Measurements from ENCODE around the gene RXRA.

Gene RXRA

DNA sequence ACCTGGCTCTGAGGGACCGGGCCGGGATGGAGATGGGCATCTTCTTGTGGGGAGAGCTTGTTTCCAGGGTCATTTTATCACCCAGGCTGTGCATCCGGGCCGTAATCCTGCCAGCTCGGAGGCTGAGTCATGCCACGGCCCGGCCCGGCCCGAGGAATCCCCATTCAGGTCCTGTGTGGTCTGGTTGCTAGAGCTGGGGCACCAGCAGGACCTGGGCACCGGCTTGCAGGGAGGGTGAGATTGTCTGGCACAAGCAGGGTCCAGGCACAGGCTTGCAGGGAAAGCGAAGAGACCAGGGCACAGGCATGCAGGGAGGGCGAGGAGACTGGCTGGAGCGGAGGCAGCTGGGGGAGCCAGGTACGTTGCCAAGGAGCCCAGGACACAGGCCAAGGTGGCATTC lies 106.8 kb downstream of the RXRA start:
- DNase-seq (ENCODE audit: low read depth in 2 of 2) = no peak

DNA sequence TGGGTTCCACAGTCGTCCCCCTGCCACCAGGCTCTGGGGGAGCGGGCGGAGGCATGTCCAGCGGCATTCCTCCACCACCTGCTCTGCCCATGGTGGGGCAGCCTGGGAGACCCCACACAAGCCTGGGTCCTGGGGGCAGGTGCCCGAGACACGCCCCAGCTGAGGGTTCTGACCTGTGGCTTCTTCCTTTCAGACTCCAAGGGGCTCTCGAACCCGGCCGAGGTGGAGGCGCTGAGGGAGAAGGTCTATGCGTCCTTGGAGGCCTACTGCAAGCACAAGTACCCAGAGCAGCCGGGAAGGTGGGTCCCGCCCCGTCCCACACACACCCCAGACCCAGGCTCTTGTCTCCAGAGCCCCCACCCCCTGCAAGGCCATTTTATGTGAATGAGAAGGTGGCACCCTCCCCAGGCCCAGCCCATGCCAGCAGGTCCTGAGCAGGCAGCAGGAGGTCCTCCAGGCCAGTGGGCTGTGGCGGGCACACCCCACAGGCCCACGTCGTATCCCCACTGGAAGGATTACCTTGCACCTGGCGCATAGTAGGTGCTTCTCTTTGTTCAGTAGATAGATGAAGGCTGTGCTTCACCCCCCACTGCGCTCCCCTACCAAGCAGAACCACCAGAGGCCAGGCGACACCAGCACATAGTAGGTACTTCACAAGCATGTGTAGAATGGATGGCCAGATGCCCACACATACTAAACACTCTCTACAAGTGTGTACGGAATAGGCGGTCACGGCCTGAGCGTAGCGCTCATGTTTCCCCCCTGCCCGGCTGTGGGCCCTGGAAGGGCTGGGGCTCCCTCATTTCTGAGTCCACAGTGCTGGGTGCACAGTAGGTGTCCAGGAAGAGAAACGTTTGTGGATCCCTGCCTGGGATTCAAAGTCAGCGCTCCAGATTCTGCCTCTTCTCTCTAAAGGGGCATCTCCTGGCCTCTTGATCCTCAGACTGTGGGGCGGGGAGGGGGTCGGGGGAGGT lies 107.9 kb downstream of the RXRA start:
- DNase-seq (ENCODE audit: low read depth in 2 of 2) = no peak

DNA sequence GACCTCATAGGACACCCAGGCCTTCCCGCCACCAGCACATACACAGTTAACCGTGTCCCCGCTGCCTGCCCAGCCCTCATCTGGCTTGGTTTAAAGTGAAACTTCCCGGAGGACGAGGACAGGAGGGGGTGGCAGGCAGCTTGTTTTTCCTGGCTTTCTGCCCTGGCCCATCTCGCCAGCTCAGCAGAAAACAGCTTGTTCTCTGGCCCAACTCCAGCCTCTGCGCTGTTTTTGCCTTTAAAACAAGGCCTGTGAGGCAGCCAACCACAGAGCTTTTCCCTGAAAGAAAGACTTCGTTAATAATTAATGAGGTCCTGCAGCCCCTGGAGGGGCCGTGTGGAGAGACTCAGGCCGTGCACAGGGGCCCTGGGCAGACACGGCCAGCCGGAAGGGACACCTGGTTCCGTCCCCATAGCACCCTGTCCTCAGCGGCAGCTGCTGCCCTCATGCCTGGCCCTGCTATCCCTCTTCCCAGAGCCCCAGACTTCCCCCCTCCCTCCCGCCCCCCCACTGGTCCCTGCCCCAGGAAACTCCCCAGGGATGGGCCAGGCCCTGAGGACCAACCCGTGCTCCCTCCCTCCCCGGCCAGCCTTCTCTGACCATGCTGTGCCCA lies 108.7 kb downstream of the RXRA start:
- no peak for DNase-seq (ENCODE audit: low read depth in 2 of 2)

DNA sequence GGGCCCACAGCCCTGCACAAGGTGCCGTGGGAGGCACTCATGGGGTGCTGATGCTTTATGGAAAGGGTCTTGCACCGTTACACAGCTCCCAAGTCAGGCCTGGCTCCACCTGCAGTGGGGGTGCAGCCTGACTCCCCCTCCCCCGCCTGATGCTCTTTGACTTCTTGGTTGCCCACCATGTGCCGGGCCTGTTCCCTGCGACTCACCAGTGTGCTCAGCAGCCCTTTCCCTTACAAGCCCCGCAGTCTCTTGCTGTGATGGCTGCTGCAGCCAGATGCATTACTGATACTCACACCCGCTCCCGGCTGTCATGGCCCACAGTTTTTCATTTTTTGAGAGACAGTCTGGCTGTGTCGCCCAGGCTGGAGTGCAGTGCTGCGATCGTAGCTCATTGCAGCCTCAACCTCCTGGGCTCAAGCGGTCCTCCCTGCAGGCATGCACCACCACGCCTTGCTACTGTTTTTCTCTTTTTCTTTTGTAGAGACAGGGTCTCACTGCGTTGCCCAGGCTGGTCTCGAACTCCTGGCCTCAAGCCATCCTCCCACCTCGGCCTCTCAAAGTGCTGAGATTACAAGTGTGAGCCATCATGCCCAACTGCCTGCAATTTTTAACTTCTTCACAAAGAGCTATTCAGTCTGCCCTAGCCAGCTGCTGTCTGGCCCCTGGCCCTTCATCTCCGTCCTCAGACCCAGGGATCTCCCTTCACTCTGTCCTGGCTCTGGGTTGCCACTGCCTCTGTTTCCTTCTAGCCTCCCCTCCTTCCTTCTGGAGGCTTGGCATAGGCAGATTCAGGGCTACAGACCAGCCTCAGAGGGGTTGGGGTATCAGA lies 109.5 kb downstream of the RXRA start:
- no peak for DNase-seq (ENCODE audit: low read depth in 2 of 2)

DNA sequence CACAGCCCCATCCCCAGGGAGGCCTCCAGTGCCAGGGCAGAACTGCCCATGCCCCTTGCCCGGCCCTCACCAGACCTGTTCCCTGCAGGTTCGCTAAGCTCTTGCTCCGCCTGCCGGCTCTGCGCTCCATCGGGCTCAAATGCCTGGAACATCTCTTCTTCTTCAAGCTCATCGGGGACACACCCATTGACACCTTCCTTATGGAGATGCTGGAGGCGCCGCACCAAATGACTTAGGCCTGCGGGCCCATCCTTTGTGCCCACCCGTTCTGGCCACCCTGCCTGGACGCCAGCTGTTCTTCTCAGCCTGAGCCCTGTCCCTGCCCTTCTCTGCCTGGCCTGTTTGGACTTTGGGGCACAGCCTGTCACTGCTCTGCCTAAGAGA lies 110.1 kb downstream of the RXRA start:
- DNase-seq (ENCODE audit: low read depth in 2 of 2) = no peak

DNA sequence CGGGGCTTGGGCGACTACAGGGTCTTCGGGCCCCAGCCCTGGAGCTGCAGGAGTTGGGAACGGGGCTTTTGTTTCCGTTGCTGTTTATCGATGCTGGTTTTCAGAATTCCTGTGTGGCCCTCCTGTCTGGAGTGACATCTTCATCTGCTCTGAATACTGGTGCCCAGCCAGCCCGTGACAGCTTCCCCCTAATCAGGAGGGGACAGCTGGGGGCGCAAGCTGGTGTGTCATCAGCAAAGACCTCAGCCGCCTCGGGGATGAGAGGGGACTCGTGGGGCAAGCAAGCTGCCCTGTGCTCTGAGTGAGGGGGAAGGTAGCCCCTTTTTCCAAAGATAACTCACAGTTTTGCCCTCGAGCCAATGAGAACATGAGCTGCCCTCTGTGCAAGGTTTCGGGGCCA lies 110.7 kb downstream of the RXRA start:
- DNase-seq (ENCODE audit: low read depth in 2 of 2) = no peak

DNA sequence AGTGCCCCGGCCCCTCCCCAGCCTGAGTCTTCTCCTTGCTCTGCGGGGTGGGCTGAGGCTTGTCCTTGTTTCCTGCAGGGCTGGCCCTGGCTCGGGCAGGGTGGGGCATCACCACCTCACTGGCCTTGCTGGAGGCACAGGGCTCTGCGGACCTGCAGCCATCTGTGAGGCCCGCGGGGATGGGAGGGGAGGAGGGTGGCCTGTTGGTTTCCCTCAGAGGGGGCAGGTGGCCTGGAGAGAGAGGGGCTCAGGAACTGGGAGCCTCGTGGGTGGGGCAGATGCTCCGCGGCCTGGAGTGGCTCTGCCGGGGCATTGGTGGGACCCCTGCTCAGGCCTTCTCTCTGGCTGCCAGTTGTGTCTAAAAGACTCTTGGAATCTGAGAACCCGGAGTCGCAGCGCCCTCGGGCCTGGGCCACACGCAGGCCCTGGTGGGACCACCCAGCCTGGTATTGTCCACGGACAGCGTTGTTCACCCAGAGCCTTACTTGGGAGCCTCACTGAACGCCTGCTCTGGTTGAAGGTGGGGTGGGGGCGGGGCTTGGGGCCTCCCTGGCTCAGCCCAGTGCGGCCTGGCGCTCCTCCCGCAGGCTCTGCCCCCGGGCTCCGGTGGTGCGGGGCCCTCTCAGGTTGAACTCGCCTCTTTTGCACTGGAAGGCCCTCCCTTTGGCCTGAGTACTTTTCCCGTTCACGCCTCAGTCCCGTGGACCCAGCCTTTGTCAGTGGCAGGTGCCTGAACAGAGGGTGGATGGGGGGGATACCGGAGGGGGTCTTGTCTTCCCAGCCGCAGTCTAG lies 111.3 kb downstream of the RXRA start:
- no peak for DNase-seq (ENCODE audit: low read depth in 2 of 2)

DNA sequence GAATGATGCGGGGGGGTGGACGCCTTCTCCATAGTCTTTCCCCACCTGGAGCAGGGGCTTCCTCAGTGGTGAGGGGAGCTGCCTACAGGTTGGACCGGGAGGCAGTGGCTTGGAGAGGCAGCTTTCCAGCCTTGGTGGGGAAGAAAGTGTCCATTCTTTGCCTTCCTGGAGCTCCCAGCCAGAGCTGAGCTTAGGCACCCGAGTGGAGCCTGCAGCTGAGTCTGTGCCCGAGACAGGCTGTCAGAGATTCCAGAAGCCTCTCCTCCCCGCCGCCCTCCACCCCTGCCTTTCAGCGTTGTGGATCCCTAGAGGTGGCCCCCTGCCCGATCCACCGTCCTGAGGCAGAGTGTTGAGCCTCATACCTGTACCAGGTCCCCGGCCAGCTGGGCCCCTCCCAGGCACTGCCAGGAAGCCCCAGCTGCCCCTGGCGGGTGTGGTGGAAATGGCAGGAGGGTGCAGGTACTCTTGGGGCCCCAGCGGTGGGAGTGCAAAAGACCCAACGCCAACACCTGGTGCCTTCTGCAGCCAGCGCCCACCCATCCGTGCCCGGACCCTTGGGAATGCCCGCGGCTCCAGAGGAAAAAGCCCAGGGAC lies 112.0 kb downstream of the RXRA start:
- no peak for DNase-seq (ENCODE audit: low read depth in 2 of 2)

DNA sequence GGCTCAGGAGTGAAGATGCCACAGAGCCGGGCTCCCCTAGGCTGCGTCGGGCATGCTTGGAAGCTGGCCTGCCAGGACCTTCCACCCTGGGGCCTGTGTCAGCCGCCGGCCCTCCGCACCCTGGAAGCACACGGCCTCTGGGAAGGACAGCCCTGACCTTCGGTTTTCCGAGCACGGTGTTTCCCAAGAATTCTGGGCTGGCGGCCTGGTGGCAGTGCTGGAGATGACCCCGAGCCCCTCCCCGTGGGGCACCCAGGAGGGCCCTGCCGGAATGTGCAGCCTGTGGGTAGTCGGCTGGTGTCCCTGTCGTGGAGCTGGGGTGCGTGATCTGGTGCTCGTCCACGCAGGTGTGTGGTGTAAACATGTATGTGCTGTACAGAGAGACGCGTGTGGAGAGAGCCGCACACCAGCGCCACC lies 113.1 kb downstream of the RXRA start:
- DNase-seq (ENCODE audit: low read depth in 2 of 2) = no peak

DNA sequence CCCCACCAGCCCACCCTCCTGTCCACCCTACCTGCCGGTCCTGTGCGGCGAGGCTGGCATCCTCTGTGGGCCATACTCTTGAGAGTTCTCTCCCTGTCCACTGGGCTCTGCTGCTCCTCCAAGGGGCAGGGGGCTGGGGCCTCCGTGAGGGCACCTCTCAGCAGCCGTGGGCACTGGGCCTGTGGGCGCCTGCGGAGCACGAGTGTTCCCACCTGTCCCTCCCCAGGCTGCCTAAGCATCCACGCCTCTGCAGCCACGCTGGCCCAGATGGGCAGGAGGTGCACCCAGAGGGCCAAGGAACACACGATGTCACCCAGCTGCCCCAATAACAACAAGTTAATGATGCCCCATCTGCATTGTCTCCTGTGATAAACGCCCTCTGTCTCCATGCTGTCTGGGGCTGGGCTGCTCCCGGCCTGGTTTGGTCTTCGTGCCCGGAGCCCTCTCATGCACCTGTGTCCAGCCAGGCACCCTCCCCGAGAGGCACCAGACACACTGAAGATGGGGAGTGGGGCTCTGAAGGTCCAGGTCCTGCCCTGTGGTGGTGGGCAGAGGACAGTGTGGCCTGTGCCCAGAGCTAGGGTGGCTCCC lies 114.5 kb downstream of the RXRA start:
- DNase-seq (ENCODE audit: low read depth in 2 of 2) = no peak

DNA sequence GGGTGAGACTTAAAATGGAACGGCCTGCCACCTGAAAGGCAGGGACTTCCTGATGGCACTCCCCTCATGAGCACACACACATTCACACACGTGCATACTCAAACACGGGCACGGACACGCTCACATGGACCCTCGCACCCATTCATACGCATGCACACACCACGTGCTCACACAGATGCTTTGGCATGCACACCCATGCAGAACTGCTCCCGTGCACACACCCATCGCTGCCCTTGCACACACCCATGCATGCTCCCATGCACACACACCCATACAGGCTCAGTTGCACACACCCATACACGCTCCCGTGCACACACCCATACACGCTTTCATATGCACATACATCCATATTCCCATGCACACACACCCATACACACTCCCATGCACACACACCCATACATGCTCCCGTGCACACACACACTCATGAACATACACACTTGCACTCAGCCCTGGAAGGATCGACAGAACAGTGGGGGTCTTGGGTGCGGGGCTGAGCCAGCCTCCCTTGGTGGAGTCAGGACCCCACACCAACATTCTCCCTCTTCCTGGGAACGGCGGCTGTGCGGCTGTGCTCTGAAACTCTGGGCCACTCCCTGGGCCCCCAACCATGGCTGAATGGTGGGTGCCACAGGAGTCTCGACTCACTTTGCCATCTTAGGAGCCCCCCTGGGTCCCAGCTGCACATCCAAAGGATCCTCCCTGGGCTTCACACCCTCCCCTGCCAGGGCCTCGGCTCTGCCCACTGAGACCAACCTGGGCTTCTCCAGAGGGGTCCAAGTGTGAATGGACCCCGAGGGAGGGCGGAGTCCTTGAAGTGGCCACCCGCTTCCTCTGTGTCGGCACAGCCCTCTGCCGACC lies 115.2 kb downstream of the RXRA start:
- DNase-seq (ENCODE audit: low read depth in 2 of 2) = no peak

DNA sequence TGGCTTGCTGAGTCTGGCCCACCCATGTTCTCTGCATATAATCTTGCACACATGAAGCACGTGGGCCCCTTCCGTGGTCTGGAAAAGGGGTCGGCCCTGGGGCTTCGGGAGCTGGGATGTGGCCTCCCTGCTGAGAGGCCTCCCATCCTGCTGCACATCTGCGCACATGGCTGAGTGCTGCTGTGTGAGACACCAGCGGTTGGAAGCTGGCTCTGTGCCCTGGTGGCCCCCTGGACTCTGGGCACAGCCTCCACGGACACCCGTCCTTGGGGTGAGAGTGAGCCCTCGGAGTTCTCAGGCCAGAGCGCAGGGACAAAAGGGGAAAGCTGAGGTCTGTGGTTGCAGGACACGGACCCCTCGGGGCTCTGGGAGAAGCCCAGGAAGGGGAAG lies 115.8 kb downstream of the RXRA start:
- no peak for DNase-seq (ENCODE audit: low read depth in 2 of 2)

DNA sequence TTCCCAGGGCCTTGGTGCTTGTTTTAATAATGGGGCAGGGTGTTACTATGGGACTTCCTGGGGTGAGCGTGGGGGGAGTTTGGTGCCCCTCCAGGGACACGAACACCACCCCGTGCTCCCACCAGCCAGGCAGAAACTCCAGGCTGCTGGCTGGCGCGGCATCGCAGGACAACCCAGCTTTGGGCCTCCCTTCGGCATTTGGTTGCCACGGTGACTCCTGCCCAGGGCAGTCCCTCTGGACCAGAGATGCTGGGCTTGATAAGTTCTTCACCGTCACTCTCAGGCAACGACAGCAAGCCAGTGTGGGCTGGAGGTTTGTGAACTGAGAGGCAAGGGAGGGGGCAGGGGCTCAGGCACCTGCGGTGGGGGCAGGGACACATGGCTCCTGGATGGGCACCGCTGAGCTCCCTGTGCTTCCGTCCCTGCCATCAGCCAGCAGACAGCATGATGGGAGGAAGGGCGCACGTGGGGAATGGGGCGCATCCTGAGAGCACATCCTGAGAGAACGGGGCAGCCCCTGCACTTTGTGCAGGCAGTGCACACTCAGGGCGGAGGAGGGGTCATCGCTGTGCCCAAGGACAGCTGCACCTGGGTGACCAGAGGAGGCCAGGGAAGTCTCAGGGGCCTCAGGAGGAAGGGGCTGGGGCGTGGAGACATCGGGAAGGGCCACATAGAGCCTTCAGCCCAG lies 116.4 kb downstream of the RXRA start:
- DNase-seq (ENCODE audit: low read depth in 2 of 2) = no peak

DNA sequence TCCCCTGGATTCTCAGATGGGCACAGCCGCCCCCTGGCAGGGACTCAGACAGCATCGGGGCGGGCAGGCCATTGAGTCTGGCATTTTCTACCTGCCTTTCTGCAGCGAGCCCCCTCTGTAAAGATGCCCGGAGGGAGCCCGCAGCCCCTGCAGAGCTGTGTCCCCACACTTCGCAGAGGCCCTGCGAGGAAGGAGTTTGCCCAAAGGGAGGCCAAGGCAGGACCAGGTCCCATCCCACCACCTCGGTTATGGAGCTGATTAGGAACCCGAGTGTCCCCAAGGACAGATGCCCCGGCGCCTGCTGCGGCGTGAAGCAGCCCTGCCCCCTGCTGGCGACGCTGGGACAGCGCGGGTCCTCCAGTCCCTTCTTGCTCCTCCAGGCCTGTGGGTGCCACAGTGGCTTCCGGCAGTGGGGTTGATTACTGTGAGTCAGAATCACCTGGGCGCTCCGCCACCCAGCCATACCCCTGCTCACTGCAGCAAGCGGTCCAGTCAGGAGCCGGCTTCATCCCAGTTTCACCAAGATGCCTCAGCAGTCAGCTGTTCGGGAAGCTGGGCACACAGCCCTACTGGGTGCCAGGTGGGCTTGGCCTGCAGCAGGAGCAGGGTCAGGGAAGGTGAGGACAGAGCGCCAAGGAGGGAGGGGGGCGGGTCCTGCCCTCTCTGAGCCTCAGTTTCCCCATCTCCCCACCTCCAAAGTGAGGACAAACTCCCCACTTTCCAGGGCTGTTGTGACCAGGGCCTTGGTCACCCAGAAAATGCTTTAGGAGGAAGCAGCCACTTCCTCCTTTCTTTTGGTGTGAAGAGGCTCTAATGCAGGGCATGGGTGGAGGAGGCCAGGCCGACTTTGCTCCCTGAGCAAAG lies 117.2 kb downstream of the RXRA start:
- peak; percentile 73 to 81 for DNase-seq (ENCODE audit: low read depth in 2 of 2)

DNA sequence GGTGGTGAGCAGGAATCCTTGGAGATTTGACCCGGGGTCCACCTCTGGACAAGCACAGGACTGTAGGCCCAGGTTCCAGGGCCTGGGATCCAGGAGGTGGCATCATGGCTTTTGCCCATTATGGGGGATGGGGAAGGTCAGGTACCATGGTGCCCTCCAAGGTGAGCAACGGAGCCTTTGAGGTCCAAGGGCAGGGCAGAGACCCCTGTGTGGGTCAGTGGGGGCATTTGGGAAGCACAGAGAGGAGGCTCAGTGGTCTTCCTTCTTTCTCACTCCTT lies 117.7 kb downstream of the RXRA start:
- no peak for DNase-seq (ENCODE audit: low read depth in 2 of 2)

DNA sequence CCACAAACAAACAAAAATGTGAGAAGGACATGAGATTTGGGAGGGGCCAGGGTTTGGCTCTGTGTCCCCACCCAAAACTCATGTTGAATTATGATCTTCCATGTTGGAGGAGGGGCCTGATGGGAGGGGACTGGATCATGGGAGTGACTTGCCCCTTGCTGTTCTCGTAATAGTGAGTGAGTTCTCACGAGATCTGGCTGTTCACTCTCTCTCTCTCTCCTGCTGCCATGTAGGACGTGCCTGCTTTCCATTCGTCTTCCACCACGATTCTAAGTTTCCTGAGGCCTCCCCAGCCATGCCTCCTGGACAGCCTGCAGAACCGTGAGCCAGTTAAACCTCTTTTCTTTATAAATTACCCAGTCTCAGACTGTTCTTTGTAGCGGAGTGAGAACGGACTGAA lies 118.7 kb downstream of the RXRA start:
- DNase-seq (ENCODE audit: low read depth in 2 of 2) = no peak

DNA sequence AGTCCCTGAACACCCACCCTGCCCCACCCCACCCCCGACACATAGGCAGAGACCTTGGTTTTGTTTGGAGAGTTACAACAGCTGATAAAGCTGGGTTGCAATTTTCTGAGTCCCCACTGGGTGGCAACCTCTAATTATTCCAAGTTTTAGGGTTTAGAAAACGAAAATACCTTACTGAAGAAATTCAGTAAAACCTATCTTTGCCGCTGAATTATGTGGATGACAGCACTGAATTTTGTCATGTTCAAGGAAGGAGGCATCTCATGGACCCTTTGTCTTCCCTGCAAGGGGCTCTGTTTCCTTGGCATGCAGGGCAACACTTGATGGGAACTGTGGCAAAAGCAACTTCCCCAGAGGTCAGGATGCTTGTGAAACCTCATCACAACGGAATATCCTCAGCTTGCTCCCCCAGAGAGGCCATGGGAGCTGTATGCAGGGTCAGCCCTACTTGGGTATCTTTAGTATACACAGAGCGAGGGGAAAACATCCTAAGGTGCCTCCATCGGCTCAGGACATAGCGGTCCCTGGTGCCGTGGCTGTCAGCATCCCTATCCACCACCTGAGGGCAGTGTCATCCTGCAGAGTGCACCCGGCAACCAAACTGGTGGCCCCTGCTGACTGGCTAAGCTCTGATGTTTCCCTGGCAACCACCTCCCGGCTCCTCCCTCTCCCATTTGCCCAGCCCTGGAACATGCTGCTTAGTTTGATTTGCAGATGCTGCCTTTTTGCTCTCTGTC lies 123.1 kb downstream of the RXRA start:
- DNase-seq (ENCODE audit: low read depth in 2 of 2) = peak; percentile 74 to 75
